GM06990 (cell line): ENCODE results near the gene MAP3K14.

Experiments
- DNase-seq: peaks from one replicate; pipeline ENCODE4 v3.0.0-alpha.2; 2011; ENCODE audit not compliant: insufficient read length; ENCODE audit errors: extremely low read depth
- H3K27me3 ChIP-seq: replicated peaks from 2 replicates; pipeline ENCODE4 v1.6.0; 2011; ENCODE audit warnings: low read length; ENCODE audit not compliant: control insufficient read depth, insufficient read depth
- H3K36me3 ChIP-seq: 2 replicates; pipeline ENCODE4 v1.5.1; 2011; ENCODE audit warnings: low read length; ENCODE audit not compliant: control insufficient read depth, insufficient read depth
- H3K4me3 ChIP-seq: replicated peaks from 2 replicates; pipeline ENCODE4 v1.5.1; 2011; ENCODE audit warnings: low read depth, mild to moderate bottlenecking, control low read depth, low read length
- TF ChIP-seq, protein P1 (sequence below): IDR thresholded peaks from 2 replicates; pipeline ENCODE4 v1.5.1; 2011; ENCODE audit warnings: low read length, control low read depth, mild to moderate bottlenecking, inconsistent platforms; ENCODE audit not compliant: insufficient read depth, poor library complexity, severe bottlenecking

MAP3K14 gene

DNA sequence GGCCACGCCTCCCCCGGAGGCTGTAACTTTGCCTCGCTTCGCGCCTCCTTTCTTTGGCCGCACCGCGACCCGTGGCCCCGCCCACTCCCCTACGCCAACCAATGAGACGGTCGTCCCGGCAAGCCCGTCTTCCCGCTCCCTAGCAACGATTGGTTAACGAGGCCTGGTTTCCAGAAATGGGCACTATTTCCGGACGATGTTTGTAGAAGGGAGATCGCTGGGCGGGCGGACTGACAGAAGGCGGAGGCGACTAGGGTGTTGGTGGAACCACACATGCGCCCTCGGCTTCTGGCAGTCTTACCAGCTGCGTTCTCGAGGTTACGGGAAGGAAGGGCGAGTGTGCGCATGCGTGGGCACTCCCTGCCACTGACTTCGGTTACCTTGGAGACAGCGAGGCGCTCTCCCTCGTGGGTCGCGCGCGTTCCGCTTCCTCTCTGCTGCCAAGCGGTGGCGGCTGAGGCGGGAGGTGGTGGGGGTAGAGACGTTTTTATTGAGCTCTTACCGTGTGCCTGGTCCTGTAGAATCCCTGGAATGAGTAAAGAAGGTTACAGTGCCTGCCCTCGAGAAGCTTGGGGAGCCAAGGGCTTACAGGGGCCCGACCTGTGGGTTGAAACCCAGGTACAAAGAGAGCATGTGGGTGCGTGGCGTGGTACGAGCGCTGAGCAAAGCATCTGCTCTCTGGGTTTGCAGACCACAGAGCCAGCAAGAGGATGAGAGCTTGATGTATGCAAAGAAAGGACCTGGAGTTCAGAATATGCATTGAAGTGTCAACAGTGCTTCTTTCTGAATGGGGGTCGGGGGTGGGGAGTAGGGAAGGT is 500 bp upstream of the MAP3K14 start:
- TF ChIP-seq, protein P1, sequence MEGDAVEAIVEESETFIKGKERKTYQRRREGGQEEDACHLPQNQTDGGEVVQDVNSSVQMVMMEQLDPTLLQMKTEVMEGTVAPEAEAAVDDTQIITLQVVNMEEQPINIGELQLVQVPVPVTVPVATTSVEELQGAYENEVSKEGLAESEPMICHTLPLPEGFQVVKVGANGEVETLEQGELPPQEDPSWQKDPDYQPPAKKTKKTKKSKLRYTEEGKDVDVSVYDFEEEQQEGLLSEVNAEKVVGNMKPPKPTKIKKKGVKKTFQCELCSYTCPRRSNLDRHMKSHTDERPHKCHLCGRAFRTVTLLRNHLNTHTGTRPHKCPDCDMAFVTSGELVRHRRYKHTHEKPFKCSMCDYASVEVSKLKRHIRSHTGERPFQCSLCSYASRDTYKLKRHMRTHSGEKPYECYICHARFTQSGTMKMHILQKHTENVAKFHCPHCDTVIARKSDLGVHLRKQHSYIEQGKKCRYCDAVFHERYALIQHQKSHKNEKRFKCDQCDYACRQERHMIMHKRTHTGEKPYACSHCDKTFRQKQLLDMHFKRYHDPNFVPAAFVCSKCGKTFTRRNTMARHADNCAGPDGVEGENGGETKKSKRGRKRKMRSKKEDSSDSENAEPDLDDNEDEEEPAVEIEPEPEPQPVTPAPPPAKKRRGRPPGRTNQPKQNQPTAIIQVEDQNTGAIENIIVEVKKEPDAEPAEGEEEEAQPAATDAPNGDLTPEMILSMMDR = peak; percentile 22
- Histone ChIP-seq H3K4me3 (peak overlapping the region; percentile 66), H3K36me3 (no peaks in the 10 kb centered on the region), H3K27me3 (no peaks in the 10 kb centered on the region)
- DNase-seq = peak; percentile 100

DNA sequence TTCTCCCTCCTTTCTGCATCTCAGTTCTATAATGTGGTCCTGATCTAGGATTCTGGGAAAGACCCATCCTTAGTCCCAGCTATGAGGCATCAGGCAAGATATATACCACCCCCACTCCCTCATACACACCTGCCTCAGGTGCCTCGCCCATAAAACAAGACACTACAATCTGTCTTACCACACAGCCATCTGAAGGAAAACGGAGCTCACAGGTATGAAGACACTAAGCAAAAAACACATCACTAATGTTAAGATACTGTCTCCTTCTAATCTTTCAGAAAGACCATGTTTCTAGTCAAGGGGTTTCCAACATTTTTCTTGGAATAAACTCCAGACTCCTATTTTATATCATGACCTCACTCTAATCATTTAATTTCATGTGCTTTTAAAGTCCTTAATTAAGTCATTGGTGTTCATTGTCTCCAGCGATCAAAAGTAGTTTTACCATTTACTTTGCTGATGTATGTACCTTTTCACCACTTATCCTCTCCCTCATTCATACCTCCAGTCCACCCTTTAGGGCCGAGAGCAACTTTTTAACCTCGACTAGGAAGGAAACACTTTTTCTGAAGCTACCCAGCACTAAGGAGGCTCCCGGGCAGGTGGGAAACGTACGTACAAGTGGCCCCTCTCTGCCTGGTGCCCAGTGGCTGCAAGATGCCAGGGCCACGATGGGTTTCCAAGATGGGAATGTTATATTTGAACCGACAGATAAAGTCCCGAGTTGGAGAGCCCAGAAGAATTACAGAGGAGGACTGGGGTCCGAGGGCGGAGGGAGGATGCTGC is 979 bp downstream of the MAP3K14 start:
- DNase-seq = no peak
- TF ChIP-seq, protein P1 = no peak
- Histone ChIP-seq H3K27me3 (no peaks in the 10 kb centered on the region), H3K4me3 (peak overlapping the region; percentile 83), H3K36me3 (peaks cover 2% of the 10 kb centered on the region)

GRCh38 chr17:45314741-45315647 is 1.8 kb downstream of the MAP3K14 start:
- Histone ChIP-seq H3K36me3 (peaks cover 2% of the 10 kb centered on the region), H3K27me3 (no peaks in the 10 kb centered on the region), H3K4me3 (peak overlapping the region; percentile 83)
- no peak for DNase-seq
- TF ChIP-seq, protein P1 = no peak

- H3K36me3 ChIP-seq = peaks cover 3% of the 10 kb centered on the region
- no peaks in the 10 kb centered on the region for H3K27me3 ChIP-seq
- TF ChIP-seq, protein P1 = no peak
- DNase-seq = no peak
- peak overlapping the region; percentile 83 for H3K4me3 ChIP-seq
These were observed 2.7 kb downstream of the MAP3K14 start for GRCh38 chr17:45313996-45314740.

DNA sequence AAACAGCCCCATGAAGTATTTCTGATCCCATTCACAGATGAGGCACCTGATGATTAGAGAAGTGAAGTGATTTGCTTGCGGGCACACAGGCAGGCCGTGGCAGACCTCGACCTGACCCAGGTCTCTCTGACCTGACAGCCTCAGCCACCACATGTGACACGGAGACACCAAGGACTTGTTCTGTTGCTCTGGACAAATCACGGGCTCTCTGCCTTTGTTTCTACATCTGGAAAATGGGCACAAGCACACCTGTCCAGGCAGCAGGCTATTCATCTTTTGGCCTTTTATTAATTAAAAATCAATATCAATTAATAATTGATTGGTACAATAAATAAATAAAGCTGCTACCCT is 3.4 kb downstream of the MAP3K14 start:
- TF ChIP-seq, protein P1 = no peak
- Histone ChIP-seq H3K4me3 (peak overlapping the region; percentile 83), H3K27me3 (no peaks in the 10 kb centered on the region), H3K36me3 (peaks cover 8% of the 10 kb centered on the region)
- no peak for DNase-seq
